Type B pancreatic cell (in vitro differentiated cells): Measurements from ENCODE around the gene MYPOP. TPM values are rescaled to one million over a fixed set of nuclear protein-coding genes. Genes with fewer than 3 reads are reported as not detected.

ENCODE experiments used
- DNase-seq: peaks from one replicate; pipeline ENCODE4 v3.0.0; 2021; ENCODE audit warnings: mixed read lengths; ENCODE audit not compliant: unreplicated experiment; ENCODE audit errors: extremely low spot score
- H3K27ac Mint-ChIP-seq: 2 replicates; pipeline ENCODE4 v1.8.0; 2021; ENCODE audit warnings: mild to moderate bottlenecking, mixed read lengths
- H3K27me3 Mint-ChIP-seq: 2 replicates; pipeline ENCODE4 v1.8.0; 2021; ENCODE audit warnings: mixed read lengths
- H3K36me3 Mint-ChIP-seq: 2 replicates; pipeline ENCODE4 v1.8.0; 2021; ENCODE audit warnings: mixed read lengths
- H3K4me1 Mint-ChIP-seq: one replicate; pipeline ENCODE4 v1.8.0; 2021; ENCODE audit warnings: mixed read lengths; ENCODE audit not compliant: unreplicated experiment
- H3K4me3 Mint-ChIP-seq: 2 replicates; pipeline ENCODE4 v1.8.0; 2021; ENCODE audit warnings: mild to moderate bottlenecking, mixed read lengths
- H3K9me3 Mint-ChIP-seq: 2 replicates; pipeline ENCODE4 v1.8.0; 2021; ENCODE audit warnings: mixed read lengths
- CTCF ChIP-seq: fragments of 200-600 bp; sonication (generic); conservative IDR thresholded peaks from 2 replicates; pipeline ENCODE4 v1.5.0; 2021; ENCODE audit warnings: antibody characterized with exemption, mild to moderate bottlenecking
- total RNA-seq: library from RNA; stranded (reverse); gene quantifications from 2 replicates; pipeline ENCODE4 v1.2.1, GENCODE V29; 2021; ENCODE audit warnings: low replicate concordance

MYPOP gene
- total RNA-seq, 1 donor from 2014 or later = 8.5 TPM

GRCh38 chr19:45906221-45906620 lies 3.8 kb upstream of the MYPOP start:
- H3K36me3 Mint-ChIP-seq = no peaks in the 10 kb centered on the region
- no peak for TF ChIP-seq CTCF
- peaks cover 14% of the 10 kb centered on the region for H3K27me3 Mint-ChIP-seq
- no peak for DNase-seq
- no peaks in the 10 kb centered on the region for H3K4me1 Mint-ChIP-seq
- H3K4me3 Mint-ChIP-seq = no peak overlapping the region
- H3K9me3 Mint-ChIP-seq = no peaks in the 10 kb centered on the region
- H3K27ac Mint-ChIP-seq = no peak overlapping the region

- Mint-ChIP-seq H3K27ac (no peak overlapping the region), H3K4me3 (no peak overlapping the region), H3K9me3 (no peaks in the 10 kb centered on the region), H3K27me3 (peaks cover 20% of the 10 kb centered on the region), H3K36me3 (peaks cover 8% of the 10 kb centered on the region), H3K4me1 (peaks cover 6% of the 10 kb centered on the region)
- no peak for TF ChIP-seq CTCF
- no peak for DNase-seq
These were observed 2.6 kb upstream of the MYPOP start for GRCh38 chr19:45905011-45905410.

GRCh38 chr19:45902651-45903625 lies 525 bp upstream of the MYPOP start:
- Mint-ChIP-seq H3K27ac (peak overlapping the region; percentile 74), H3K27me3 (peaks cover 11% of the 10 kb centered on the region), H3K4me3 (peak overlapping the region; percentile 95), H3K9me3 (no peaks in the 10 kb centered on the region), H3K36me3 (peaks cover 16% of the 10 kb centered on the region), H3K4me1 (peaks cover 6% of the 10 kb centered on the region)
- TF ChIP-seq CTCF = no peak
- peak; percentile 100 for DNase-seq

- DNase-seq = no peak
- Mint-ChIP-seq H3K4me3 (peak overlapping the region; percentile 65), H3K9me3 (no peaks in the 10 kb centered on the region), H3K36me3 (peaks cover 16% of the 10 kb centered on the region), H3K27me3 (peaks cover 8% of the 10 kb centered on the region), H3K4me1 (peaks cover 6% of the 10 kb centered on the region), H3K27ac (no peak overlapping the region)
- no peak for TF ChIP-seq CTCF
These were observed 941 bp downstream of the MYPOP start for GRCh38 chr19:45901432-45901911.

GRCh38 chr19:45900738-45901431 lies 1.5 kb downstream of the MYPOP start:
- H3K27ac Mint-ChIP-seq = no peak overlapping the region
- DNase-seq = no peak
- H3K4me1 Mint-ChIP-seq = peaks cover 6% of the 10 kb centered on the region
- H3K36me3 Mint-ChIP-seq = peaks cover 16% of the 10 kb centered on the region
- peaks cover 7% of the 10 kb centered on the region for H3K27me3 Mint-ChIP-seq
- H3K9me3 Mint-ChIP-seq = no peaks in the 10 kb centered on the region
- no peak for TF ChIP-seq CTCF
- H3K4me3 Mint-ChIP-seq = peak overlapping the region; percentile 74
